SK-N-SH (cell line): ENCODE measurements around the gene REEP3. TPM values are rescaled to one million over a fixed set of nuclear protein-coding genes. Genes with fewer than 3 reads are reported as not detected.
A peak's percentile ranks its signal among the peaks of the same experiment; 100 is the strongest.
"Not testable (repeated sequence)": the region's sequence is repeated elsewhere in the genome, so short reads cannot be mapped to it uniquely, and the experiment has no call there.

ENCODE experiments used
- CTCF ChIA-PET: fragments of 300-600, 350-600 bp; formaldehyde crosslinking; extraction: SDS; loops from one replicate; lab custom pipeline; 2021; lab: Yijun Ruan, JAX
- POLR2A ChIA-PET: fragments of 350-600 bp; sonication (Branson Sonifier 250); formaldehyde crosslinking; extraction: SDS; loops from one replicate; lab custom pipeline; 2020; ENCODE audit warnings: antibody characterized with exemption, inconsistent platforms; lab: Yijun Ruan, JAX
- DNase-seq: peaks from one replicate; pipeline ENCODE4 v3.0.0; 2012
- H2AFZ ChIP-seq: fragments of 200-600 bp; sonication (generic); 2 replicates; pipeline ENCODE4 v1.8.1; 2016; ENCODE audit warnings: antibody characterized with exemption, mild to moderate bottlenecking, low read depth
- H3F3A ChIP-seq: fragments of 200-600 bp; sonication (generic); replicated peaks from 2 replicates; pipeline ENCODE3; 2016; ENCODE audit warnings: antibody characterized with exemption, mild to moderate bottlenecking; ENCODE audit not compliant: insufficient read depth
- H3K27ac ChIP-seq, 2 experiments: fragments of 200-500 bp in 1 of 2; fragments of 200-600 bp in 1 of 2; sonication (Bioruptor generic) in 1 of 2; sonication (generic), shearing (Covaris generic) in 1 of 2; 2 replicates each; pipeline versions ENCODE4 v1.5.1 to v1.6.1; 2014 to 2016; ENCODE audit warnings: low read depth in 2 of 2, inconsistent platforms in 1 of 2, low read length in 1 of 2, mild to moderate bottlenecking in 1 of 2, mixed read lengths in 1 of 2
- H3K27me3 ChIP-seq: fragments of 200-600 bp; sonication (generic), shearing (Covaris generic); 2 replicates; pipeline ENCODE4 v1.6.1; 2016; ENCODE audit warnings: mixed run types; ENCODE audit not compliant: insufficient read depth
- H3K36me3 ChIP-seq, 2 experiments: fragments of 200-500 bp in 1 of 2; fragments of 200-600 bp in 1 of 2; sonication (Bioruptor generic) in 1 of 2; sonication (generic) in 1 of 2; replicated peaks in 1 of 2; 2 replicates each; pipeline versions ENCODE3 to v1.5.1; 2014 to 2016; ENCODE audit warnings: low read length in 1 of 2, mild to moderate bottlenecking in 1 of 2; ENCODE audit not compliant: insufficient read depth in 2 of 2, control insufficient read depth in 1 of 2
- H3K4me1 ChIP-seq, 2 experiments: fragments of 200-500 bp in 1 of 2; fragments of 200-600 bp in 1 of 2; sonication (Bioruptor generic) in 1 of 2; sonication (generic), shearing (Covaris generic) in 1 of 2; 2 replicates each; pipeline versions ENCODE4 v1.5.1 to v1.6.1; 2014 to 2016; ENCODE audit warnings: low read depth in 1 of 2, low read length in 1 of 2, mixed run types in 1 of 2; ENCODE audit not compliant: insufficient read depth in 2 of 2, control insufficient read depth in 1 of 2
- H3K4me2 ChIP-seq: fragments of 200-600 bp; sonication (generic), shearing (Covaris generic); 2 replicates; pipeline ENCODE4 v1.6.1; 2017; ENCODE audit warnings: mixed run types
- H3K4me3 ChIP-seq, 2 experiments: fragments of 200-500 bp in 1 of 2; fragments of 200-600 bp in 1 of 2; sonication (Bioruptor generic) in 1 of 2; sonication (generic), shearing (Covaris generic) in 1 of 2; 2 replicates each; pipeline versions ENCODE4 v1.5.1 to v1.8.1; 2014 to 2016; ENCODE audit warnings: low read depth in 2 of 2, inconsistent platforms in 1 of 2, low read length in 1 of 2, mild to moderate bottlenecking in 1 of 2, mixed read lengths in 1 of 2, moderate library complexity in 1 of 2
- H3K79me2 ChIP-seq: fragments of 200-600 bp; sonication (generic); 2 replicates; pipeline ENCODE4 v1.8.1; 2017; ENCODE audit warnings: mild to moderate bottlenecking; ENCODE audit not compliant: insufficient read depth
- H3K9ac ChIP-seq: fragments of 200-600 bp; sonication (generic); 2 replicates; pipeline ENCODE4 v1.6.1; 2017; ENCODE audit warnings: mixed run types
- H3K9me2 ChIP-seq: fragments of 200-600 bp; sonication (generic); 2 replicates; pipeline ENCODE4 v1.6.1; 2017; ENCODE audit warnings: mixed run types
- H3K9me3 ChIP-seq: fragments of 200-600 bp; sonication (generic); 2 replicates; pipeline ENCODE4 v1.6.1; 2017; ENCODE audit warnings: mixed run types, mild to moderate bottlenecking, moderate library complexity
- H4K20me1 ChIP-seq: fragments of 200-600 bp; sonication (generic); 2 replicates; pipeline ENCODE4 v1.6.1; 2017; ENCODE audit warnings: mild to moderate bottlenecking, mixed run types; ENCODE audit not compliant: insufficient read depth
- FOSL2 ChIP-seq: IDR thresholded peaks from 2 replicates; pipeline ENCODE4 v1.4.0; 2012; ENCODE audit warnings: low read depth, mild to moderate bottlenecking, moderate library complexity, borderline replicate concordance
- FOXM1 ChIP-seq: IDR thresholded peaks from 2 replicates; pipeline ENCODE4 v1.4.0; 2012; ENCODE audit warnings: low read depth, mild to moderate bottlenecking
- GATA2 ChIP-seq: sonication (generic); formaldehyde crosslinking; IDR thresholded peaks from 2 replicates; pipeline ENCODE4 v1.5.0; 2020; ENCODE audit warnings: mild to moderate bottlenecking, missing genetic modification reagents
- JUND ChIP-seq: IDR thresholded peaks from 2 replicates; pipeline ENCODE4 v1.4.0; 2012
- NRF1 ChIP-seq: IDR thresholded peaks from 2 replicates; pipeline ENCODE4 v1.6.1; 2012; ENCODE audit warnings: low read depth, mild to moderate bottlenecking, low read length
- RXRA ChIP-seq: IDR thresholded peaks from 2 replicates; pipeline ENCODE4 v1.4.0; 2012; ENCODE audit warnings: low read depth, mild to moderate bottlenecking, borderline replicate concordance
- SIN3A ChIP-seq: IDR thresholded peaks from 2 replicates; pipeline ENCODE4 v1.6.1; 2012; ENCODE audit warnings: low read depth, mild to moderate bottlenecking, low read length, moderate library complexity, borderline replicate concordance
- TCF12 ChIP-seq: IDR thresholded peaks from 2 replicates; pipeline ENCODE4 v1.4.0; 2012
- TEAD4 ChIP-seq: IDR thresholded peaks from 2 replicates; pipeline ENCODE4 v1.4.0; 2012; ENCODE audit warnings: mild to moderate bottlenecking, borderline replicate concordance; ENCODE audit not compliant: insufficient read depth
- WGBS: methylation state at CpG from one replicate; pipeline ENCODE4 v1.1.6; 2017; ENCODE audit warnings: low lambda C conversion rate; 5-methylcytosine and 5-hydroxymethylcytosine counted together
- polyA plus RNA-seq, 3 experiments: library from polyadenylated mRNA; depleted of rRNA; stranded (reverse); fragments of >200 nt; gene quantifications; 2 replicates each; pipeline ENCODE4 v1.2.3, GENCODE V29; 2012
- TF ChIP-seq, protein P1 (sequence below): IDR thresholded peaks from 2 replicates; pipeline ENCODE4 v1.4.0; 2012; ENCODE audit warnings: low read depth, borderline replicate concordance

The REEP3 gene
- polyA plus RNA-seq, 1 of the 3 experiments (the other 2 are of a cell fraction): 7.6 TPM

- TF ChIP-seq, protein P1, sequence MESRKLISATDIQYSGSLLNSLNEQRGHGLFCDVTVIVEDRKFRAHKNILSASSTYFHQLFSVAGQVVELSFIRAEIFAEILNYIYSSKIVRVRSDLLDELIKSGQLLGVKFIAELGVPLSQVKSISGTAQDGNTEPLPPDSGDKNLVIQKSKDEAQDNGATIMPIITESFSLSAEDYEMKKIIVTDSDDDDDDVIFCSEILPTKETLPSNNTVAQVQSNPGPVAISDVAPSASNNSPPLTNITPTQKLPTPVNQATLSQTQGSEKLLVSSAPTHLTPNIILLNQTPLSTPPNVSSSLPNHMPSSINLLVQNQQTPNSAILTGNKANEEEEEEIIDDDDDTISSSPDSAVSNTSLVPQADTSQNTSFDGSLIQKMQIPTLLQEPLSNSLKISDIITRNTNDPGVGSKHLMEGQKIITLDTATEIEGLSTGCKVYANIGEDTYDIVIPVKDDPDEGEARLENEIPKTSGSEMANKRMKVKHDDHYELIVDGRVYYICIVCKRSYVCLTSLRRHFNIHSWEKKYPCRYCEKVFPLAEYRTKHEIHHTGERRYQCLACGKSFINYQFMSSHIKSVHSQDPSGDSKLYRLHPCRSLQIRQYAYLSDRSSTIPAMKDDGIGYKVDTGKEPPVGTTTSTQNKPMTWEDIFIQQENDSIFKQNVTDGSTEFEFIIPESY: no peak
- no peak for TF ChIP-seq NRF1
- TF ChIP-seq TEAD4: no peak
- TF ChIP-seq TCF12: no peak
- TF ChIP-seq RXRA: no peak
- no peak for TF ChIP-seq SIN3A
Observed at GRCh38 chr10:63661347-63661746, 140.1 kb downstream of the REEP3 start (continued).

DNA sequence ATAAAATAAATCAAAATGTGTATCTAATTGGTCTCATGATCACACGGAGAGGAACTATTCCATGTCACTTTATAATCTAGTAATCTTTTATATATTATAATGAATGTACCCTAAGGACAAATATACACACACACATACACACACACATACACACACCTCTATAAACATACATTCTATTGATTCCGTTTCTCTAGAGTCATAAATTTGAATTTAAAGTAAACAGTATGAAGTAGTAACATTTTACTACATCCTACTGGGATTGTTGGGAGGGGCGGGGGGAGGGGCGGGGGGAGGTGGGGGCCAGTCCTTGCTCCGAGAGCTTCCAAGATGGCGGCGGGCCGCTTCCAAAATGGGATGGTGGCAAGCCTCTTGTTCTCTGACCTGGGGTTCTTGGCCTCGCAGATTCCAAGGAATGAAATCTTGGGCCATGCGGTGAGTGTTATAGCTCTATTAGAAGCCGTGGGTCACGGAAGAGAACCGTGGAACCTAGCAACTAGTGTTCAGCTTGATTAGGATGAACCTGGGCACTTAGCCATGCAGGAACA lies 143.2 kb downstream of the REEP3 start:
- H3K4me1 ChIP-seq: peaks cover 11 to 20% of the 10 kb centered on the region in 2 experiments; a peak in 3 of 4 replicates
- no peak overlapping the region for H3K4me3 ChIP-seq
- ChIA-PET POLR2A (no interaction called here), CTCF (interaction anchor here (1.3 kb wide), 1 partner anchor 55 kb away, joined by 3 read pairs; no protein-coding TSS in a partner anchor)
- 95% methylated on average over 10 of the region's 13 CpGs for WGBS
- no peaks in the 10 kb centered on the region for H3K9me3 ChIP-seq
- H3K36me3 ChIP-seq: no peaks in the 10 kb centered on the region
- TF ChIP-seq FOSL2 (no peak), GATA2 (no peak), FOXM1 (no peak), JUND (no peak)
- H3K9me2 ChIP-seq: no peaks in the 10 kb centered on the region
- H3K9ac ChIP-seq: no peak overlapping the region
- no peak for DNase-seq
- no peaks in the 10 kb centered on the region for H4K20me1 ChIP-seq
- no peak overlapping the region for H3K27ac ChIP-seq
- no peaks in the 10 kb centered on the region for H3K27me3 ChIP-seq
- H2AFZ ChIP-seq: no peak overlapping the region
- H3K79me2 ChIP-seq: no peaks in the 10 kb centered on the region
- H3F3A ChIP-seq: peaks cover 20% of the 10 kb centered on the region
- H3K4me2 ChIP-seq: no peak overlapping the region

- DNase-seq, H4K20me1 ChIP-seq, H3K79me2 ChIP-seq, H3K9me2 ChIP-seq, H3K9ac ChIP-seq, POLR2A ChIA-PET, H3K36me3 ChIP-seq, H3K4me3 ChIP-seq, H2AFZ ChIP-seq, H3K4me2 ChIP-seq, H3K9me3 ChIP-seq, H3K27me3 ChIP-seq: not testable (repeated sequence)
- 91% methylated on average over 10 of the region's 10 CpGs for WGBS
- H3K27ac ChIP-seq: peak overlapping the region in 1 of 2 experiments; percentile 6; a peak in 1 of 4 replicates
- H3F3A ChIP-seq: peaks cover 20% of the 10 kb centered on the region
- peaks cover 11 to 24% of the 10 kb centered on the region in 2 experiments; a peak in 3 of 4 replicates for H3K4me1 ChIP-seq
- CTCF ChIA-PET: interaction anchor here (1.3 kb wide), 1 partner anchor 54 kb away, joined by 3 read pairs; no protein-coding TSS in a partner anchor
Observed at GRCh38 chr10:63665006-63665580, 143.9 kb downstream of the REEP3 start.
